ENCODE measurements around the gene CAST. TPM values are rescaled to one million over a fixed set of nuclear protein-coding genes. Genes with fewer than 3 reads are reported as not detected.

The CAST gene
- total RNA-seq, 2 donors from 2014 or later: 251 to 256 TPM

DNA sequence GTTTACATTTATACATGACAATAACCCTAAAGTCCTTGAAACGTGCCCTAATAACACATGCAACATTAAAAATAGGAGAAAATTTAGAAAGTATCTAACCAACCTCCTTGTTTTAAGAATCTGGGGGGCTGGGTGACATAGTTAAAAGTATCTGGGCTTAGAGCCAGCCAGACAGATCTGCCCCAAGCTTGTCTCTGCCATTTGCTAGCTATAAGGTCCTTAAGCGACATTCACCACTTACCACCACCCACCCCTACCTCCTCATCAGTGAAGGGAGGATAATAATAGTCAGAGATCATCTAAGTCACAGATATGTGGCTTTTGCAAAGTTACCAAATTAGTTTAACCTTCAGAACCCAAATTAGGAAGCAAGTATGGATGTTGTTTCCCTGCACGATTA lies 33.8 kb upstream of the CAST start:
- H3K27me3 ChIP-seq (replicated peaks; ENCODE audit: insufficient read depth): no peaks in the 10 kb centered on the region
- TF ChIP-seq POLR2A (IDR thresholded peaks at IDR 0.05) (no peak), POLR2AphosphoS5 (IDR thresholded peaks at IDR 0.05) (no peak)
- TF ChIP-seq, protein P1, sequence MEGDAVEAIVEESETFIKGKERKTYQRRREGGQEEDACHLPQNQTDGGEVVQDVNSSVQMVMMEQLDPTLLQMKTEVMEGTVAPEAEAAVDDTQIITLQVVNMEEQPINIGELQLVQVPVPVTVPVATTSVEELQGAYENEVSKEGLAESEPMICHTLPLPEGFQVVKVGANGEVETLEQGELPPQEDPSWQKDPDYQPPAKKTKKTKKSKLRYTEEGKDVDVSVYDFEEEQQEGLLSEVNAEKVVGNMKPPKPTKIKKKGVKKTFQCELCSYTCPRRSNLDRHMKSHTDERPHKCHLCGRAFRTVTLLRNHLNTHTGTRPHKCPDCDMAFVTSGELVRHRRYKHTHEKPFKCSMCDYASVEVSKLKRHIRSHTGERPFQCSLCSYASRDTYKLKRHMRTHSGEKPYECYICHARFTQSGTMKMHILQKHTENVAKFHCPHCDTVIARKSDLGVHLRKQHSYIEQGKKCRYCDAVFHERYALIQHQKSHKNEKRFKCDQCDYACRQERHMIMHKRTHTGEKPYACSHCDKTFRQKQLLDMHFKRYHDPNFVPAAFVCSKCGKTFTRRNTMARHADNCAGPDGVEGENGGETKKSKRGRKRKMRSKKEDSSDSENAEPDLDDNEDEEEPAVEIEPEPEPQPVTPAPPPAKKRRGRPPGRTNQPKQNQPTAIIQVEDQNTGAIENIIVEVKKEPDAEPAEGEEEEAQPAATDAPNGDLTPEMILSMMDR (IDR thresholded peaks at IDR 0.05): no peak
- DNase-seq (ENCODE audit: low spot score): no peak
- no peaks in the 10 kb centered on the region for H3K9me3 ChIP-seq
- intact Hi-C loops (cut with DNase I): no loop called here
- no peaks in the 10 kb centered on the region for H3K36me3 ChIP-seq
- H3K27ac ChIP-seq: peak overlapping the region; percentile 44 to 53
- 80% methylated on average over 3 of the region's 3 CpGs for WGBS
- peaks cover 2% of the 10 kb centered on the region for H3K4me1 ChIP-seq (replicated peaks)
- H3K4me3 ChIP-seq: no peak overlapping the region

DNA sequence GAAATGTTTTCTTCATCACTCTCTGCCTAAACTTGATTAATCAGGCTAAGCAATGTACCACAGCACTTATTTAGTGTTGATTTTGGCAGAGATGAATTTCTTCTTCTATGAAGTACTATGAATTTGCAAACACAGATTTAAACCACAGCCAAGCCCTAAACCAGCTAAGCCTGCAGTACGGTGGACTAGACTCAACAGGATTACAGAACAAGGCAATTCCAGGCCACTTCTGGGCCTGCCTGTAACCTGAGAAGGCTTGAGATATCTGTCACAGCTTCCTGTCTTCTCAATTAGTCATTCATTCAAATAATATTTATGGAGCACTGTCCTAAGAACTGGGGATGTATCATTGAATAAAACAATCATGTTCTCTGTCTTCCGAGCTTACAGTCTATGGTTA lies 32.4 kb upstream of the CAST start:
- Histone ChIP-seq H3K9me3 (no peaks in the 10 kb centered on the region), H3K36me3 (no peaks in the 10 kb centered on the region), H3K4me1 (replicated peaks) (peaks cover 2% of the 10 kb centered on the region), H3K27me3 (replicated peaks; ENCODE audit: insufficient read depth) (no peaks in the 10 kb centered on the region), H3K27ac (peak overlapping the region; percentile 41 to 47), H3K4me3 (no peak overlapping the region)
- intact Hi-C loops (cut with DNase I): no loop called here
- TF ChIP-seq, protein P1 (IDR thresholded peaks at IDR 0.05): no peak
- TF ChIP-seq POLR2AphosphoS5 (IDR thresholded peaks at IDR 0.05): peak; percentile 91
- peak; percentile 82 for DNase-seq (ENCODE audit: low spot score)
- WGBS: 3% methylated on average over 2 of the region's 2 CpGs

DNA sequence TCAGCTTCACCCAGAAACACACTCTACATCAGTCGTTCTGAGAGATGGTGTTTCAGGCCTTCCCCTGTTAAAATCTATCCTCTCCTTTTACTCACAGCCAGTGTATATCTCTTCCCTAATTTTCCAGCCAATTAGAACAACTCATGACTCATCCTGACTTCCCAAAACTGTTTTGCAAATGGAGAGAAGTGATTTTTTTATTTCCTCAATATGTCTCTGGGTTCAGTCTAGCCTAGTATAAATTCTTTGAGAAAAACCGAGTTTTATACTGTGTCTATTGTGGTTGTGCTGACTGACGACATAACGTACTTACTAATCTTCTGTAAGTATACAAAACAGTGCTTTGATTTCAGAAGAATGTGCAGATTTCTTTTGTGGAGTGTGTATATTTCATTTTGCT lies 28.4 kb upstream of the CAST start:
- TF ChIP-seq POLR2A (IDR thresholded peaks at IDR 0.05): no peak
- TF ChIP-seq POLR2AphosphoS5 (IDR thresholded peaks at IDR 0.05): no peak
- TF ChIP-seq, protein P1 (IDR thresholded peaks at IDR 0.05): no peak
- 79% methylated on average over 4 of the region's 4 CpGs for WGBS
- Histone ChIP-seq H3K27me3 (replicated peaks; ENCODE audit: insufficient read depth) (no peaks in the 10 kb centered on the region), H3K4me3 (no peak overlapping the region), H3K9me3 (no peaks in the 10 kb centered on the region), H3K36me3 (no peaks in the 10 kb centered on the region), H3K27ac (no peak overlapping the region), H3K4me1 (replicated peaks) (no peaks in the 10 kb centered on the region)
- DNase-seq (ENCODE audit: low spot score): no peak
- intact Hi-C loops (cut with DNase I): no loop called here

DNA sequence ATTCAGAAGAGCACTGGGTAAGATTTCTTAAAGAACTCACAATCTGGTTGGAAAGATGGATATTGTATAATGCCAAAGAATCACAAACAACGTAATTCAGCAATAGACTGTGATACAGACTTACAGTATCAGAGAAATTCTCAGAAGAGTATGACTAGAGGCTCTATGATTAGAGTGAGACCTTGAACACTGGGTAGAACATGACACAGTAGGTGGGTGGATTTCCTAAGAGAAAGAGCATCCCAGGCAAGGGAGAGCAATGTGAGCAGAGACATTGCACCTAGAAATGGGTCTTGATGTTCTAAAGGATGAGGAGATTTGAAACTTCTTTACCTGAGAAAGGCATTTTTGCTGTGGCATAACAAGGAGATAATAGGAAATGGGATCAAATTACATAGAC lies 27.3 kb upstream of the CAST start:
- DNase-seq (ENCODE audit: low spot score): no peak
- TF ChIP-seq POLR2AphosphoS5 (IDR thresholded peaks at IDR 0.05) (no peak), POLR2A (IDR thresholded peaks at IDR 0.05) (no peak)
- TF ChIP-seq, protein P1 (IDR thresholded peaks at IDR 0.05): no peak
- WGBS: 97% methylated on average over 1 of the region's 1 CpG
- Histone ChIP-seq H3K27me3 (replicated peaks; ENCODE audit: insufficient read depth) (no peaks in the 10 kb centered on the region), H3K27ac (no peak overlapping the region), H3K4me1 (replicated peaks) (no peaks in the 10 kb centered on the region), H3K9me3 (no peaks in the 10 kb centered on the region), H3K4me3 (no peak overlapping the region), H3K36me3 (no peaks in the 10 kb centered on the region)
- intact Hi-C loops (cut with DNase I): no loop called here

DNA sequence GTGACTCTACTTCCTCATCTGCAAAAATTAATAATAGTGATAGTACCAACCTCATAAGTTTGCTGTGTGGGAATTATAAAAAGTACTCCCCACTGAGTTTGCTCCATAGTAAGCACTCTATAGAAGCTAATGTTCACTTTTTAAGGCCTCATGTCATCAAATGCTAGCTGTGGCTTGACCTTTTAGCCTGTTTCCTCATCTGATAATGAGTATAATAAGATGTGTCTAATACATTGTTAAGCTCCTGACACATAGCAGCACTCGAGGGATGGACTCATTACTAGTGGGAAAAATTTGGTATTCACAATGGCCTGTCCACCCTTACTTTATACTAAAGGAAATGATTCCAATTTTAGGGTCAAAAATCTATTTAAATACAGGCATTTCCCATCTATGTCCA lies 26.1 kb upstream of the CAST start:
- 77% methylated on average over 1 of the region's 1 CpG for WGBS
- Histone ChIP-seq H3K27ac (no peak overlapping the region), H3K9me3 (no peaks in the 10 kb centered on the region), H3K27me3 (replicated peaks; ENCODE audit: insufficient read depth) (no peaks in the 10 kb centered on the region), H3K4me1 (replicated peaks) (no peaks in the 10 kb centered on the region), H3K4me3 (no peak overlapping the region), H3K36me3 (no peaks in the 10 kb centered on the region)
- no peak for TF ChIP-seq POLR2A (IDR thresholded peaks at IDR 0.05)
- TF ChIP-seq POLR2AphosphoS5 (IDR thresholded peaks at IDR 0.05): no peak
- TF ChIP-seq, protein P1 (IDR thresholded peaks at IDR 0.05): no peak
- intact Hi-C loops (cut with DNase I): no loop called here
- no peak for DNase-seq (ENCODE audit: low spot score)
